ENCODE data around the gene CEL. TPM values are rescaled to one million over a fixed set of nuclear protein-coding genes. Genes with fewer than 3 reads are reported as not detected.

The CEL gene
- polyA plus RNA-seq, 3 donors from 2014 or later = not detected

DNA sequence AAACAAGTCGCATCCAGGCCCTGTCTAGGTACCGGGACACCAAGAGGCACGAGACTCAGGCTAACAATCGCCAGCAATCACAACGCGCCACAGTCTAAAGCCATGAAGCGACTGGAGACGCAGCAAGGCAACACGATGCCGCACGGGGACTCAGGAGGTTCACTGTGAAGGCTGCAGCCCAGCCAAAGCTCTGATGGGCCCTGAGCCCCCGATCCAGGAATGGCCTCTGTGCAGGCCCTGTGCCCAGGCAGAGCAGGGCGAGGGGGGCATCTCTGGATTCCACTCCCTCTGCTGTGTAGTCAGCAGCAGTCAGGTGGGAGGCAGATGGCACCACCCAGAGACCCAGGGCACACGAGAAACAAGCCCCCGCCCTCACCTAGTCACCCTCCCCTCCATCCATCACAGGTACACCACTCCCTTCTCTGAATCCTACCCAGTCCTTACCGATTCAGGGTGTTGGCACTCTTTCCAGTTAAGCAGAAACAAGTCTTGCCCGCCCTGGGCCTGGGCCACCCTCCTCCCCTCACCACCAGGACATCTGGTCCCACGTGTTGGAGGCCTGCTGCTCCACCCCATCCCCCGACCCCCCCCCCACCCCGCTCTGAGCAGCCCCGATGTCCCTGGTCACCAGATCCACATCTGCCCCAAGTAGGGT, 58.2 kb downstream of the CEL start:
- peak overlapping the region; percentile 19 to 91 (median 78) for H3K27ac Mint-ChIP-seq
- H3K9me3 Mint-ChIP-seq = no peaks in the 10 kb centered on the region
- no peak for DNase-seq
- H3K4me3 Mint-ChIP-seq = peak overlapping the region; percentile 72 to 81 (median 78)
- peaks cover 74 to 81% of the 10 kb centered on the region in 2 donors for H3K4me1 Mint-ChIP-seq
- peaks cover 0 to 19% (median 7%) of the 10 kb centered on the region in 3 donors for H3K27me3 Mint-ChIP-seq (ENCODE audit: low read depth in 3 of 3)
- peaks cover 0 to 3% (median 0%) of the 10 kb centered on the region in 3 donors for H3K36me3 Mint-ChIP-seq

DNA sequence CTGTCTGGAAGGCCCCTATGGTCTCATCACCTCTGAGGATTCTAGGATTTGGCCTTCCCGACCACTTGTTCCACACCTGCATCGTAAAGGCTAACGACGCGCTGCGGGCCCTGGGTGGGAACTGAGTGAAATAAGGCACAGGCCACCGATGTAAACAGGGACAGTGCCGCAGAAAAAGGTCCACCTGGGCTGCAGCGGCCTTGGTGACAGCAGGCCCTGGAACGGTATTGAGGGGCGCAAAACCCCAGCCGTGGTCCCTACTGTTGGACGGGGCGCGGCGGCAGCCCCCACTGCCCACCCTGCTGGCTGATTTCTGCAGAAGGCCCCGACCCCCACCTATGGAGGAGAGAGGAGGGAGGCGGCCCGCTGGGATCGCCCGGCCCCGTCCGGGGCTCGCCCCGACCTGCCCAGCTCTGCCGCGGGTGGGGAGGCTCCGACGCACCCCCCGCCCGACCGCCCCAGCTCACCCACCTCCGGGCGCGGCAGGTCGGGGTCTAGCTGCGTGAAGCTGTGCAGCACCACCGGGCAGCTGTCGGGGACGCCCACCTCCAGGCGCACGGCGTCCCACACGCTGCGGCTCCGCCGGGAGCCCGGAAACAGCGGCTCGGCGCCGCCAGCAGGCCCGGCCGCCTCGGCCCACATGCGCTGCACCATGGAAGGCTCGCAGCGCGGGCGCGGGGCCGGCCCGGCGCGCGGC, 58.9 kb downstream of the CEL start:
- Mint-ChIP-seq H3K4me1 (peaks cover 77 to 82% of the 10 kb centered on the region in 2 donors), H3K9me3 (no peaks in the 10 kb centered on the region), H3K36me3 (peaks cover 0 to 5% (median 0%) of the 10 kb centered on the region in 3 donors), H3K27me3 (ENCODE audit: low read depth in 3 of 3) (peaks cover 0 to 19% (median 7%) of the 10 kb centered on the region in 3 donors), H3K4me3 (peak overlapping the region; percentile 72 to 81 (median 78)), H3K27ac (peak overlapping the region; percentile 71 to 91 (median 82))
- DNase-seq = no peak

Other genes starting within 250 kb of the CEL start
- 1 to 10 TPM in 2 of 3 donors, not detected in 1; 1.9 to 3.3 TPM for gene AK8, start 183.7 kb upstream of the CEL start, polyA plus RNA-seq
- gene SPACA9, start 183.1 kb upstream of the CEL start, polyA plus RNA-seq = 1 to 10 TPM; 1.6 to 6.5 (median 2.4) TPM
- 10 to 100 TPM in 1 of 3 donors, 1 to 10 TPM in 2; 2.5 to 11.8 (median 6.8) TPM for gene TSC1, start 117.4 kb upstream of the CEL start, polyA plus RNA-seq
- 1 to 10 TPM in 2 of 3 donors, not detected in 1; 1.6 to 1.8 TPM for gene GFI1B, start 83.3 kb upstream of the CEL start, polyA plus RNA-seq
- gene GTF3C5, start 31.0 kb upstream of the CEL start, polyA plus RNA-seq = 10 to 100 TPM; 31.0 to 52.7 (median 41.0) TPM
- 10 to 100 TPM; 31.2 to 68.8 (median 31.6) TPM for gene RALGDS, start 59.3 kb downstream of the CEL start, polyA plus RNA-seq
- gene GBGT1, start 101.9 kb downstream of the CEL start, polyA plus RNA-seq = not detected
- not detected for gene OBP2B, start 147.3 kb downstream of the CEL start, polyA plus RNA-seq
- under 1 TPM in 1 of 3 donors, not detected in 2; 0.03 TPM for gene ABO, start 213.2 kb downstream of the CEL start, polyA plus RNA-seq